Ascending aorta (tissue), 2 donors: Measurements from ENCODE around the gene HSD17B11. TPM values are rescaled to one million over a fixed set of nuclear protein-coding genes. Genes with fewer than 3 reads are reported as not detected.
A peak's percentile ranks its signal among the peaks of the same experiment; 100 is the strongest.

ENCODE experiments used
- DNase-seq, 2 donors: peaks; one replicate each; pipeline ENCODE4 v3.0.0-alpha.2; 2019; ENCODE audit warnings: low spot score in 2 of 2
- H3K27ac ChIP-seq, 2 donors: fragments of 200-600 bp; sonication (generic); one replicate each; pipeline ENCODE4 v1.5.1; 2016 to 2017; ENCODE audit warnings: mild to moderate bottlenecking in 1 of 2
- H3K27me3 ChIP-seq: fragments of 200-600 bp; sonication (generic); one replicate; pipeline ENCODE4 v1.5.1; 2017
- H3K36me3 ChIP-seq, 2 donors: fragments of 200-600 bp; sonication (generic); one replicate each; pipeline ENCODE4 v1.5.1; 2016
- H3K4me1 ChIP-seq, 2 donors: fragments of 200-600 bp; sonication (generic); one replicate each; pipeline ENCODE4 v1.5.1; 2016 to 2017; ENCODE audit warnings: mild to moderate bottlenecking in 1 of 2
- H3K4me3 ChIP-seq, 2 donors: fragments of 200-600 bp; sonication (generic); one replicate each; pipeline ENCODE4 v1.5.1; 2016 to 2017; ENCODE audit warnings: mild to moderate bottlenecking in 1 of 2
- H3K9me3 ChIP-seq, 2 donors: fragments of 200-600 bp; sonication (generic); one replicate each; pipeline ENCODE4 v1.5.1; 2016
- intact Hi-C: fragments of 100-400 bp; cut with DNase I; formaldehyde crosslinking; loops from one replicate; pipeline ENCODE4 v1.15.1; 2023
- total RNA-seq: library from RNA; depleted of rRNA; stranded (reverse); fragments of >200 nt; gene quantifications from one replicate; pipeline ENCODE4 v1.1.0, GENCODE V29; 2016
- TF ChIP-seq, protein P1 (sequence below), 3 experiments: fragments of 200-600 bp in 2 of 3; fragments of 450-650 bp in 1 of 3; sonication (generic) in 2 of 3; IDR thresholded peaks; one replicate each; pipeline ENCODE4 v1.5.1; 2016 to 2019; ENCODE audit warnings: antibody characterized with exemption in 3 of 3, mild to moderate bottlenecking in 1 of 3, moderate library complexity in 1 of 3

The HSD17B11 gene
- total RNA-seq, 1 donor from 2014 or later = 29.8 TPM

DNA sequence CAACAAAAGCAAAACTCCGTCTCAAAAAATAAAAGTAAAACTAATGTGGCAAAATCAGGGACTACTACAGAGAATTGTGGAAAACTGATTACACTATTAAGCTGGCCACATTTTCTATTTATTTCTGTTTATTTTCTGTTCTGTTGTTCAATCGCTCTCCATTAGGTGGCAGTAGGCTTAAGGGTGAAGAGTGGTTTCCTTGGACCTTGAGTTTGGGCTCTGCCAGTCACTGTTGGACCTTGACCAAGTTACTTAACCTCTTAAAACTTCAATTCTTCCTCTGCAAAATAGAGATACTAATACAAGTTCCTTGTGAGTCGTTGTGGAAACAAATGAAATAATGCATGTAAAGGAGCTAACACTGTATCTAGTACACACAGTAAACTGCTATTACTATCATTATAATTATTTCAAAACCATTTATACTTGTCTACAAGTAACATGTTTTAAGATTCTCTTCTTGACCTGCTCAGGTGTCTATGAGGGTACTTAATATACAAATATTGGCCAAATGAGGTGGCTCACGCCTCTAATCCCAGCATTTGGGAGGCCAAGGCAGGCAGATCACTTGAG is 15.2 kb downstream of the HSD17B11 start:
- TF ChIP-seq, protein P1, sequence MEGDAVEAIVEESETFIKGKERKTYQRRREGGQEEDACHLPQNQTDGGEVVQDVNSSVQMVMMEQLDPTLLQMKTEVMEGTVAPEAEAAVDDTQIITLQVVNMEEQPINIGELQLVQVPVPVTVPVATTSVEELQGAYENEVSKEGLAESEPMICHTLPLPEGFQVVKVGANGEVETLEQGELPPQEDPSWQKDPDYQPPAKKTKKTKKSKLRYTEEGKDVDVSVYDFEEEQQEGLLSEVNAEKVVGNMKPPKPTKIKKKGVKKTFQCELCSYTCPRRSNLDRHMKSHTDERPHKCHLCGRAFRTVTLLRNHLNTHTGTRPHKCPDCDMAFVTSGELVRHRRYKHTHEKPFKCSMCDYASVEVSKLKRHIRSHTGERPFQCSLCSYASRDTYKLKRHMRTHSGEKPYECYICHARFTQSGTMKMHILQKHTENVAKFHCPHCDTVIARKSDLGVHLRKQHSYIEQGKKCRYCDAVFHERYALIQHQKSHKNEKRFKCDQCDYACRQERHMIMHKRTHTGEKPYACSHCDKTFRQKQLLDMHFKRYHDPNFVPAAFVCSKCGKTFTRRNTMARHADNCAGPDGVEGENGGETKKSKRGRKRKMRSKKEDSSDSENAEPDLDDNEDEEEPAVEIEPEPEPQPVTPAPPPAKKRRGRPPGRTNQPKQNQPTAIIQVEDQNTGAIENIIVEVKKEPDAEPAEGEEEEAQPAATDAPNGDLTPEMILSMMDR (IDR thresholded peaks at IDR 0.05) = peak; percentile 60 to 72 (median 70)
- intact Hi-C loops = loop anchor here (1.0 kb wide), 2 partner anchors 89 to 473 kb away; no protein-coding TSS in a partner anchor
- Histone ChIP-seq H3K4me1 (peaks cover 0 to 4% of the 10 kb centered on the region in 2 donors), H3K9me3 (no peaks in the 10 kb centered on the region), H3K27me3 (no peaks in the 10 kb centered on the region), H3K36me3 (peaks cover 29% of the 10 kb centered on the region in 2 donors), H3K27ac (peak overlapping the region in 1 of 2 donors; percentile 2), H3K4me3 (no peak overlapping the region)
- no peak for DNase-seq

DNA sequence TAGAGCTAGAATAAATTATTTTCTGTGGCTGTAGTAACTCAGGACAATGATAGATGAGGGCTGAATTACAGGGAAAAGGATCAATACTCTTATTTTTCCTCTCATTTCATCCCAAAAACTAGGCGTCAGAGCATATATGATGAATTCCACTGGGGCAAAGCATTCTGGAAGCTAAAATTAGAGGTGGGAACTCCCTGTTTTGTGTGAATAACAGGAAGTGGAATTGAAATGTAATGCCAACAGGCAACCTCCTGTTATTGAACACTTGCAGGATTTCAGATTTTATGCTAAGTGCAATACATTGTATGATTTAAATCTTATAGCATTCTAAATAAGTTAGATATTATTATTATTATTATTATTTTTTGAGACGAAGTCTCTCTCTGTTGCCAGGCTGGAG is 20.9 kb downstream of the HSD17B11 start:
- intact Hi-C loops = no loop called here
- H3K36me3 ChIP-seq = peaks cover 38 to 47% of the 10 kb centered on the region in 2 donors

DNA sequence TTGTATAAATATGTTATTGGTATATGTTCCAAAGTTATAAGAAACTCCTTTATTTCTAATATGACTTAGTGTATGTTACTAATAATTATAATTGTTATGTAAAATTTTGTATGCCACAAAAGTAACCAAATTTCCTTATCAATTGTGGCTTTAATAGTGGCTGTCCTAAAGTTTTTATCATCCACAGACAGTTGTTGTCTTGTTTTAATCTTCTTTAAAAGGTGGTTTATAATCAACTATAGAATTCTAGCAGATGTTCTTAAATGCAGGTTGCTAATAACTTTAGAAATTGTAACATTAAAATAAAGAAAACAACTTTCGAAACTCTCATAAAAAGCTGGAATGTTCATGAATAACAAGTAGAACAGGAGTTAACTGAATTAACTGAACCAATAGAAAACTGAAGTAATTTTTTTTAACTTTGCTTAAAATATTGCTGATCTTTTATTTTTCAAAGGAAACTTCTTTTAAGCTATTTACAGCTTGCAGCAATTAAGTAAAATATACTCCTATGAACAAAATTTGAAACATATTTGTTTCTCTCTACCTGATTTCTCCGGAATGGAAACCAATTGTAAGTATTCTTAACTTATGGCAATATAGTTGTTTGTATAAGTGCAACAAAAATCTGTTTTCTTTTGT is 24.3 kb downstream of the HSD17B11 start:
- no peaks in the 10 kb centered on the region for H3K9me3 ChIP-seq
- intact Hi-C loops = no loop called here
- H3K36me3 ChIP-seq = peaks cover 33 to 45% of the 10 kb centered on the region in 2 donors
- no peak overlapping the region for H3K4me3 ChIP-seq
- no peaks in the 10 kb centered on the region for H3K4me1 ChIP-seq
- H3K27me3 ChIP-seq = no peaks in the 10 kb centered on the region
- H3K27ac ChIP-seq = no peak overlapping the region
- no peak for DNase-seq
- TF ChIP-seq, protein P1 (IDR thresholded peaks at IDR 0.05) = no peak

More for the DNA sequence above, 20.9 kb downstream of the HSD17B11 start:
- DNase-seq = no peak
- Histone ChIP-seq H3K27ac (peak overlapping the region in 1 of 2 donors; percentile 4), H3K4me1 (no peaks in the 10 kb centered on the region), H3K9me3 (no peaks in the 10 kb centered on the region), H3K4me3 (no peak overlapping the region), H3K27me3 (no peaks in the 10 kb centered on the region)
- TF ChIP-seq, protein P1 (IDR thresholded peaks at IDR 0.05) = no peak

DNA sequence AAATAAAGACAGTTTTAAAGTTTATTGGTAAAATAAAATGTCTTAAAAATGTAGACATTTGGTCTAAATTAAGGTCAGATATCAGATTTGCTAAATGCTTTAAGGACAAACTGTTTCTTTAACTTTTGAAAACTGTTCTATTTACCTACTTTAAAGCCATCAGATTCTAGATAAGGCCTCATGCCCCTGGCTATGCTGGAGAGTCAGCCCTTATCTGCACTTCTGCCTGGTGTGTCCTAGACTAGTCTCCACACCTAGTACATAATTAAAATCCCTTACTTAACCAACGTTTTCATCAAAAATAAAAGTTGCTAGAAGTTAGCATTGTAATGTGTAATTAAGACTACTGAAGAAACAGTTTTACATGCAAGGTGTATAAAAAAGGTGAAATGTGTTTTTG is 25.6 kb downstream of the HSD17B11 start:
- Histone ChIP-seq H3K4me1 (no peaks in the 10 kb centered on the region), H3K4me3 (no peak overlapping the region), H3K9me3 (no peaks in the 10 kb centered on the region), H3K27me3 (no peaks in the 10 kb centered on the region), H3K36me3 (peaks cover 27 to 39% of the 10 kb centered on the region in 2 donors), H3K27ac (no peak overlapping the region)
- intact Hi-C loops = no loop called here
- DNase-seq = no peak
- TF ChIP-seq, protein P1 (IDR thresholded peaks at IDR 0.05) = no peak

DNA sequence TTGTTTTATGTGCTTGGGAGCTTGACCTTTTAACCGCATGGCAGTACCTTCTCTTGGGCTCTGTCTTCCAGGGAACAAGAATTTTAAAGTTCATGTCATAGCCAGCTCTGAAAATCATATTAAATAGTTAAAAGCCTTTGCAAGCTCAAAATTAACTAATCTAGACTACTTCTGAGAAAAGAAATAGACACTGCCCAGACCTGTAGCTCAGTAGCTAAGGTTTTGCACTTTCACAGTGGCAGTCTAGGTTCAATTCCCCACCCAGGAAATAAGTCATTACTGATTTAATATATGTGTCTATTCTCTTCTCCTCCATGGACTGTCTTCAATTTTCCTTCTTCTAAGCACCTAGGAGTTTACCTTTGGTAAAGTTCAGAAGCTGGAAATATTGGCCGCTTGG is 27.4 kb downstream of the HSD17B11 start:
- TF ChIP-seq, protein P1 (IDR thresholded peaks at IDR 0.05) = no peak

More for the DNA sequence above, 27.4 kb downstream of the HSD17B11 start:
- Histone ChIP-seq H3K36me3 (peaks cover 27 to 40% of the 10 kb centered on the region in 2 donors), H3K9me3 (no peaks in the 10 kb centered on the region), H3K27me3 (no peaks in the 10 kb centered on the region), H3K4me3 (no peak overlapping the region), H3K27ac (no peak overlapping the region), H3K4me1 (no peaks in the 10 kb centered on the region)
- DNase-seq = no peak
- intact Hi-C loops = no loop called here
